H9 (cell line): ENCODE measurements around the gene GREB1L. TPM values are rescaled to one million over a fixed set of nuclear protein-coding genes. Genes with fewer than 3 reads are reported as not detected.

Source experiments
- DNase-seq: peaks from one replicate; pipeline ENCODE4 v3.0.0-alpha.2; 2017
- H2AFZ ChIP-seq: one replicate; pipeline ENCODE4 v1.6.1; 2013; ENCODE audit warnings: mild to moderate bottlenecking, low read length, control low read depth, moderate library complexity
- H2AK5ac ChIP-seq: 2 replicates; pipeline ENCODE4 v1.6.1; 2013; ENCODE audit warnings: low read length, control low read depth, mixed read lengths; ENCODE audit not compliant: insufficient read length
- H2BK120ac ChIP-seq: one replicate; pipeline ENCODE4 v1.6.1; 2013; ENCODE audit warnings: low read depth, mild to moderate bottlenecking, low read length, control low read depth, inconsistent platforms; ENCODE audit not compliant: poor library complexity, severe bottlenecking
- H2BK12ac ChIP-seq: 2 replicates; pipeline ENCODE4 v1.6.1; 2013; ENCODE audit warnings: low read length, control low read depth, mixed read lengths, low read depth; ENCODE audit not compliant: insufficient read length
- H2BK15ac ChIP-seq: 2 replicates; pipeline ENCODE4 v1.6.1; 2013; ENCODE audit warnings: low read depth, low read length, control low read depth
- H2BK20ac ChIP-seq: one replicate; pipeline ENCODE4 v1.6.1; 2013; ENCODE audit warnings: low read depth, mild to moderate bottlenecking, low read length, control low read depth, inconsistent platforms; ENCODE audit not compliant: poor library complexity, severe bottlenecking
- H2BK5ac ChIP-seq: 2 replicates; pipeline ENCODE4 v1.6.1; 2013; ENCODE audit warnings: low read length, control low read depth, mixed read lengths; ENCODE audit not compliant: insufficient read length
- H3K14ac ChIP-seq: 2 replicates; pipeline ENCODE4 v1.6.1; 2013; ENCODE audit warnings: low read length, control low read depth; ENCODE audit not compliant: insufficient read depth
- H3K18ac ChIP-seq: 2 replicates; pipeline ENCODE4 v1.6.1; 2013; ENCODE audit warnings: low read depth, mild to moderate bottlenecking, mixed read lengths, low read length, control low read depth; ENCODE audit not compliant: insufficient read length
- H3K23ac ChIP-seq: 2 replicates; pipeline ENCODE4 v1.6.1; 2013; ENCODE audit warnings: low read length, control low read depth, mixed read lengths, low read depth; ENCODE audit not compliant: insufficient read length
- H3K23me2 ChIP-seq: 2 replicates; pipeline ENCODE4 v1.6.1; 2013; ENCODE audit warnings: low read depth, mild to moderate bottlenecking, mixed read lengths, low read length, control low read depth; ENCODE audit not compliant: insufficient read length, poor library complexity, severe bottlenecking
- H3K27ac ChIP-seq: 2 replicates; pipeline ENCODE4 v1.5.1; 2013; ENCODE audit warnings: low read length, control low read depth, mixed read lengths, low read depth; ENCODE audit not compliant: insufficient read length
- H3K27me3 ChIP-seq: 2 replicates; pipeline ENCODE4 v1.6.1; 2013; ENCODE audit warnings: low read length, control low read depth, inconsistent platforms; ENCODE audit not compliant: insufficient read depth
- H3K4ac ChIP-seq: 2 replicates; pipeline ENCODE4 v1.6.1; 2013; ENCODE audit warnings: low read depth, mild to moderate bottlenecking, control low read depth, inconsistent platforms, low read length, moderate library complexity
- H3K4me1 ChIP-seq: 2 replicates; pipeline ENCODE4 v1.6.1; 2013; ENCODE audit warnings: low read length, control low read depth, inconsistent platforms; ENCODE audit not compliant: insufficient read depth
- H3K4me2 ChIP-seq: 2 replicates; pipeline ENCODE4 v1.6.1; 2013; ENCODE audit warnings: low read length, control low read depth, mixed read lengths; ENCODE audit not compliant: insufficient read length, insufficient read depth
- H3K56ac ChIP-seq: 2 replicates; pipeline ENCODE4 v1.6.1; 2013; ENCODE audit warnings: low read depth, mild to moderate bottlenecking, mixed read lengths, low read length, control low read depth; ENCODE audit not compliant: insufficient read length
- H3K79me1 ChIP-seq: 2 replicates; pipeline ENCODE4 v1.6.1; 2013; ENCODE audit warnings: low read depth, mild to moderate bottlenecking, moderate library complexity, low read length, control low read depth, inconsistent platforms; ENCODE audit not compliant: insufficient read depth, poor library complexity, severe bottlenecking
- H3K79me2 ChIP-seq: 2 replicates; pipeline ENCODE4 v1.6.1; 2013; ENCODE audit warnings: low read length, control low read depth, inconsistent platforms; ENCODE audit not compliant: insufficient read depth
- H3K9ac ChIP-seq: 2 replicates; pipeline ENCODE4 v1.6.1; 2013; ENCODE audit warnings: low read length, control low read depth, mixed read lengths; ENCODE audit not compliant: insufficient read length; ENCODE audit errors: extremely low read depth
- H3K9me3 ChIP-seq: one replicate; pipeline ENCODE4 v1.6.1; 2013; ENCODE audit warnings: low read depth, low read length, inconsistent platforms; ENCODE audit not compliant: control insufficient read depth
- H3T11ph ChIP-seq: one replicate; pipeline ENCODE4 v1.6.1; 2013; ENCODE audit warnings: mild to moderate bottlenecking, low read length, control low read depth, inconsistent platforms
- H4K20me1 ChIP-seq: one replicate; pipeline ENCODE4 v1.6.1; 2013; ENCODE audit not compliant: control insufficient read depth, insufficient read length, insufficient read depth
- H4K5ac ChIP-seq: 2 replicates; pipeline ENCODE4 v1.6.1; 2013; ENCODE audit warnings: low read depth, mild to moderate bottlenecking, mixed read lengths, low read length, control low read depth; ENCODE audit not compliant: insufficient read length
- H4K8ac ChIP-seq: replicated peaks from 2 replicates; pipeline ENCODE4 v1.6.1; 2013; ENCODE audit warnings: low read length, control low read depth, mixed read lengths, low read depth; ENCODE audit not compliant: insufficient read length
- H4K91ac ChIP-seq: 2 replicates; pipeline ENCODE4 v1.6.1; 2013; ENCODE audit warnings: low read depth, mild to moderate bottlenecking, moderate library complexity, mixed read lengths, low read length, control low read depth; ENCODE audit not compliant: insufficient read length
- H3K27ac Mint-ChIP-seq, 3 experiments: 2 replicates in 2 of 3; 3 replicates in 1 of 3; pipeline ENCODE4 v1.8.0; 2020 to 2021; ENCODE audit warnings: mixed read lengths in 3 of 3, mild to moderate bottlenecking in 1 of 3, moderate library complexity in 1 of 3
- H3K27me3 Mint-ChIP-seq: 2 replicates; pipeline ENCODE4 v1.8.0; 2021; ENCODE audit warnings: low read depth, mild to moderate bottlenecking, moderate library complexity, mixed read lengths
- H3K36me3 Mint-ChIP-seq, 3 experiments: 2 replicates in 2 of 3; 3 replicates in 1 of 3; pipeline ENCODE4 v1.8.0; 2020 to 2021; ENCODE audit warnings: low read depth in 3 of 3, mixed read lengths in 3 of 3; ENCODE audit not compliant: insufficient read depth in 1 of 3
- H3K4me1 Mint-ChIP-seq, 2 experiments: 2 replicates each; pipeline ENCODE4 v1.8.0; 2020; ENCODE audit warnings: mixed read lengths in 2 of 2
- H3K4me3 Mint-ChIP-seq, 2 experiments: 2 replicates in 1 of 2; 3 replicates in 1 of 2; pipeline ENCODE4 v1.8.0; 2020 to 2021; ENCODE audit warnings: mild to moderate bottlenecking in 2 of 2, mixed read lengths in 2 of 2, moderate library complexity in 1 of 2
- H3K9me3 Mint-ChIP-seq, 2 experiments: 2 replicates in 1 of 2; 3 replicates in 1 of 2; pipeline ENCODE4 v1.8.0; 2020; ENCODE audit warnings: mild to moderate bottlenecking in 2 of 2, mixed read lengths in 2 of 2, moderate library complexity in 1 of 2
- CTCF ChIP-seq: fragments of 200-600 bp; sonication (generic); conservative IDR thresholded peaks from 3 replicates; pipeline ENCODE4 v1.8.0; 2021; ENCODE audit warnings: antibody characterized with exemption, mild to moderate bottlenecking
- WGBS: extraction: QIAGEN DNeasy Blood & Tissue Kit; methylation state at CpG from one replicate; pipeline ENCODE4 v1.1.7; 2013; ENCODE audit warnings: missing lambda C conversion rate, low lambda C conversion rate, mixed read lengths; ENCODE audit not compliant: insufficient read length; ENCODE audit errors: extremely low coverage; 5-methylcytosine and 5-hydroxymethylcytosine counted together
- total RNA-seq: library from RNA; stranded (reverse); gene quantifications from 2 replicates; pipeline ENCODE4 v1.2.1, GENCODE V29; 2021

The GREB1L gene
- total RNA-seq, 1 experiment from 2014 or later: 2.7 TPM

- H2BK12ac ChIP-seq: no peak overlapping the region
- no peak overlapping the region for H2BK20ac ChIP-seq
- H4K91ac ChIP-seq: no peak overlapping the region
- no peak overlapping the region for H3K4me2 ChIP-seq
- no peaks in the 10 kb centered on the region for H3K23me2 ChIP-seq
- no peak for TF ChIP-seq CTCF
- no peaks in the 10 kb centered on the region for H3K27me3 ChIP-seq
- no peak overlapping the region for H3K27ac ChIP-seq
- Mint-ChIP-seq H3K27ac (no peak overlapping the region), H3K4me3 (no peak overlapping the region), H3K36me3 (peaks cover 0 to 9% (median 0%) of the 10 kb centered on the region in 3 experiments; a peak in 1 of 7 replicates), H3K4me1 (peaks cover 4% of the 10 kb centered on the region in 2 experiments; a peak in 3 of 4 replicates), H3K27me3 (peaks cover 4% of the 10 kb centered on the region), H3K9me3 (no peaks in the 10 kb centered on the region)
- H3K9me3 ChIP-seq: no peaks in the 10 kb centered on the region
- H3K14ac ChIP-seq: no peak overlapping the region
- no peaks in the 10 kb centered on the region for H3K79me2 ChIP-seq
- H3K18ac ChIP-seq: no peak overlapping the region
- no peak overlapping the region for H3T11ph ChIP-seq
- H4K20me1 ChIP-seq: no peaks in the 10 kb centered on the region
- no peak overlapping the region for H2BK15ac ChIP-seq
- no peak overlapping the region for H4K8ac ChIP-seq
- no peak overlapping the region for H2BK120ac ChIP-seq
- H4K5ac ChIP-seq: no peak overlapping the region
- no peak overlapping the region for H3K9ac ChIP-seq
- H2BK5ac ChIP-seq: no peak overlapping the region
- no peak overlapping the region for H2AFZ ChIP-seq
- no peak overlapping the region for H3K56ac ChIP-seq
- no peak overlapping the region for H2AK5ac ChIP-seq
- H3K4me1 ChIP-seq: no peaks in the 10 kb centered on the region
- no CpG with 5 or more reads among the region's 1 CpG for WGBS
- H3K23ac ChIP-seq: no peak overlapping the region
- no peaks in the 10 kb centered on the region for H3K79me1 ChIP-seq
- H3K4ac ChIP-seq: no peak overlapping the region
- DNase-seq: no peak
Measured at GRCh38 chr18:21450913-21451312, 208.9 kb downstream of the GREB1L start.
